GM19239 (cell line): ENCODE results near the gene SPATA33.
"Not testable (repeated sequence)": the region's sequence is repeated elsewhere in the genome, so short reads cannot be mapped to it uniquely, and the experiment has no call there.

ENCODE experiments used
- DNase-seq: peaks from one replicate; pipeline ENCODE4 v3.0.0; 2011; ENCODE audit warnings: low spot score; ENCODE audit not compliant: insufficient read length
- FAIRE-seq: peaks from 2 replicates; lab custom pipeline; 2011; peaks lifted over from hg19 to GRCh38; lab: Jason Lieb, UNC

SPATA33 gene

GRCh38 chr16:89624777-89625761 lies 32.6 kb upstream of the SPATA33 start:
- no peak for DNase-seq
- FAIRE-seq = no peak

- no peak for FAIRE-seq
- no peak for DNase-seq
Observed at GRCh38 chr16:89629827-89630610, 27.6 kb upstream of the SPATA33 start.

- no peak for DNase-seq
- FAIRE-seq = no peak
Observed at GRCh38 chr16:89633064-89633631, 24.5 kb upstream of the SPATA33 start.

GRCh38 chr16:89634463-89635385 lies 22.9 kb upstream of the SPATA33 start:
- FAIRE-seq, DNase-seq: not testable (repeated sequence)

GRCh38 chr16:89636663-89637062 lies 21.0 kb upstream of the SPATA33 start:
- FAIRE-seq = no peak
- no peak for DNase-seq

GRCh38 chr16:89637379-89637778 lies 20.3 kb upstream of the SPATA33 start:
- FAIRE-seq (no peak), DNase-seq (no peak)

- no peak for DNase-seq
- no peak for FAIRE-seq
Observed at GRCh38 chr16:89638455-89638854, 19.2 kb upstream of the SPATA33 start.

- FAIRE-seq (no peak), DNase-seq (no peak)
Observed at GRCh38 chr16:89639385-89639784, 18.3 kb upstream of the SPATA33 start.

- FAIRE-seq (no peak), DNase-seq (no peak)
Observed at GRCh38 chr16:89641458-89642119, 16.0 kb upstream of the SPATA33 start.

GRCh38 chr16:89642574-89642973 lies 15.1 kb upstream of the SPATA33 start:
- FAIRE-seq (no peak), DNase-seq (no peak)

- DNase-seq (no peak), FAIRE-seq (no peak)
Observed at GRCh38 chr16:89643769-89644300, 13.8 kb upstream of the SPATA33 start.

- no peak for DNase-seq
- FAIRE-seq = no peak
Observed at GRCh38 chr16:89645122-89645521, 12.5 kb upstream of the SPATA33 start.

- FAIRE-seq (no peak), DNase-seq (no peak)
Observed at GRCh38 chr16:89646270-89646669, 11.4 kb upstream of the SPATA33 start.

GRCh38 chr16:89646906-89647305 lies 10.7 kb upstream of the SPATA33 start:
- DNase-seq (no peak), FAIRE-seq (no peak)

- no peak for DNase-seq
- FAIRE-seq = no peak
Observed at GRCh38 chr16:89651584-89651983, 6.1 kb upstream of the SPATA33 start.

GRCh38 chr16:89653656-89654295 lies 3.9 kb upstream of the SPATA33 start:
- FAIRE-seq (no peak), DNase-seq (no peak)

GRCh38 chr16:89655062-89655643 lies 2.5 kb upstream of the SPATA33 start:
- FAIRE-seq = no peak
- DNase-seq = no peak

- FAIRE-seq (no peak), DNase-seq (no peak)
Observed at GRCh38 chr16:89656435-89657121, 1.1 kb upstream of the SPATA33 start.
